Kidney epithelial cell (primary cell): ENCODE measurements around the gene ITK. TPM values are rescaled to one million over a fixed set of nuclear protein-coding genes. Genes with fewer than 3 reads are reported as not detected.

Experiments used
- DNase-seq: peaks from one replicate; pipeline ENCODE4 v3.0.0-alpha.2; 2010; ENCODE audit warnings: low read depth
- H3K27me3 ChIP-seq: 2 replicates; pipeline ENCODE4 v1.6.0; 2011; ENCODE audit warnings: low read length; ENCODE audit not compliant: control insufficient read depth, insufficient read depth
- H3K36me3 ChIP-seq: 2 replicates; pipeline ENCODE4 v1.5.1; 2011; ENCODE audit warnings: low read length; ENCODE audit not compliant: control insufficient read depth, insufficient read depth
- H3K4me3 ChIP-seq: 2 replicates; pipeline ENCODE4 v1.5.1; 2011; ENCODE audit warnings: low read depth, mild to moderate bottlenecking, control low read depth, low read length
- total RNA-seq: library from RNA; depleted of rRNA; stranded (reverse); fragments of >200 nt; gene quantifications from 2 replicates; pipeline ENCODE4 v1.2.3, GENCODE V29; 2015
- TF ChIP-seq, protein P1 (sequence below): IDR thresholded peaks from 2 replicates; pipeline ENCODE4 v1.5.1; 2011; ENCODE audit warnings: mild to moderate bottlenecking, moderate library complexity, low read length, control low read depth, inconsistent platforms; ENCODE audit not compliant: insufficient read depth, poor library complexity, severe bottlenecking

The ITK gene
- total RNA-seq, 1 donor from 2014 or later: not detected

DNA sequence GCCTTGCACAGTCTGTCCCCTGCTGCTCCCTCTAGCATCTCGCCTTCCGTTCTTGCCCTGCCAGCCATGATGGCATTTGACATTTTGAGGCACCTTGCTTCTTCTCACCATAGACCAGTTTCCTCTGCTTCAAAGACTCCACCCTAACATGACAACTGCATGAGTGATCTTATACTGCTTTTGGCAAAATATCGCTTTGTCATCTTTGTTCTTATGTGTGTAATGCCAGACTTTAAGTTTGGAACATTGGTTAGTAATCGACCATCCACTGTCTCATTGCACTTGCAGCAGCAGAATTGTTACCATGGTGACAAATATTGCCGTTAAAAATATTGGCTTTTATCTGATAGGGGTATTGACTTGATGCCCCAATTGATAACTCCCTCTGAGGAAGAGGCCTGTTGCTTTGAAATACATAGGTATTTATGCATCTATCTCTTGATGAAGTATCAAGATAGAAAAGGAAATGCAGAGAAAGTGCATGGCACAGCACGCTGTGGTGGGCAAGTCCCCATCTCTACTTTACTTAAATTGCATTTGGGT is 21.4 kb upstream of the ITK start:
- TF ChIP-seq, protein P1, sequence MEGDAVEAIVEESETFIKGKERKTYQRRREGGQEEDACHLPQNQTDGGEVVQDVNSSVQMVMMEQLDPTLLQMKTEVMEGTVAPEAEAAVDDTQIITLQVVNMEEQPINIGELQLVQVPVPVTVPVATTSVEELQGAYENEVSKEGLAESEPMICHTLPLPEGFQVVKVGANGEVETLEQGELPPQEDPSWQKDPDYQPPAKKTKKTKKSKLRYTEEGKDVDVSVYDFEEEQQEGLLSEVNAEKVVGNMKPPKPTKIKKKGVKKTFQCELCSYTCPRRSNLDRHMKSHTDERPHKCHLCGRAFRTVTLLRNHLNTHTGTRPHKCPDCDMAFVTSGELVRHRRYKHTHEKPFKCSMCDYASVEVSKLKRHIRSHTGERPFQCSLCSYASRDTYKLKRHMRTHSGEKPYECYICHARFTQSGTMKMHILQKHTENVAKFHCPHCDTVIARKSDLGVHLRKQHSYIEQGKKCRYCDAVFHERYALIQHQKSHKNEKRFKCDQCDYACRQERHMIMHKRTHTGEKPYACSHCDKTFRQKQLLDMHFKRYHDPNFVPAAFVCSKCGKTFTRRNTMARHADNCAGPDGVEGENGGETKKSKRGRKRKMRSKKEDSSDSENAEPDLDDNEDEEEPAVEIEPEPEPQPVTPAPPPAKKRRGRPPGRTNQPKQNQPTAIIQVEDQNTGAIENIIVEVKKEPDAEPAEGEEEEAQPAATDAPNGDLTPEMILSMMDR: no peak

DNA sequence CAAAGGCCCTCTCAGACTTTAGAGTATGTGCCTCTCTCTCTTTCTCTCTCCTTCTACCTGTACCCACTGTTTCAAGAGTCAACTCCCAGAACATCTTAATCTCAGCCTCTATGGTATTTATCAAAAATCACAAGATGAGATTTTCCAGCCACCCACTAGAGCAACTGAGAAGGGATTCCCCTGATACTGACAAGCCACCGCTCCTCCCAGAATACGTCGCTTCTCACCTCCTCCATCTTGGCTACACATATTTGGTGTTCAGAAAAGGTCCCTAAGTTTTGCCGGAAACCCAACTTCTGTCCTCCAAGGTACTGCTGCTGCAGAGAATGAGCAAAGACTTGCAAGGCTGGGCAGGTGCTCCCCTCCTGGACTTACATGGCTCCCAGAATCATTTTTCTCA is 20.6 kb upstream of the ITK start:
- H3K4me3 ChIP-seq: no peak overlapping the region
- no peaks in the 10 kb centered on the region for H3K27me3 ChIP-seq
- TF ChIP-seq, protein P1: no peak
- DNase-seq: no peak
- no peaks in the 10 kb centered on the region for H3K36me3 ChIP-seq

More for the DNA sequence above, 21.4 kb upstream of the ITK start:
- no peak for DNase-seq
- no peak overlapping the region for H3K4me3 ChIP-seq
- H3K36me3 ChIP-seq: no peaks in the 10 kb centered on the region
- H3K27me3 ChIP-seq: no peaks in the 10 kb centered on the region

DNA sequence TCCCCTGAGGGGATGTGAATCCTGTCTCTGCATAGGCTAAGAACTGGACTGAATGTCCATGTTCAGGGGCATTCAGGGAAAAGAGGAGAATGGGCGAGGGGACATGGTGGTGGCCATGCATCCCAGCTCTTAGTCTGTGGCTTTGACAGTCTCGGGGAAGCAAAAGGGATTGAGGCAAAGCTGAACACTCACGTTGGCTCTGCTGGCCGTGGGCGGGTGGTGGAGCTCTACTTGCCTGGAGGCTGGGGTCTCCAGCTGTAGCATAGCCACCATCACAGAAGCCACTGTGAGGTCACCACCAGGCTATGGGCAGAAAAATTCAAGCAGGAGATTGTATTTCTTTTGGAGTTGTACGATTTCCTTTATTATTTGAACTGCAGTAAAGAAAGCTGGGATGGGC is 18.6 kb upstream of the ITK start:
- no peaks in the 10 kb centered on the region for H3K27me3 ChIP-seq
- TF ChIP-seq, protein P1: no peak
- no peaks in the 10 kb centered on the region for H3K36me3 ChIP-seq
- no peak overlapping the region for H3K4me3 ChIP-seq
- no peak for DNase-seq

DNA sequence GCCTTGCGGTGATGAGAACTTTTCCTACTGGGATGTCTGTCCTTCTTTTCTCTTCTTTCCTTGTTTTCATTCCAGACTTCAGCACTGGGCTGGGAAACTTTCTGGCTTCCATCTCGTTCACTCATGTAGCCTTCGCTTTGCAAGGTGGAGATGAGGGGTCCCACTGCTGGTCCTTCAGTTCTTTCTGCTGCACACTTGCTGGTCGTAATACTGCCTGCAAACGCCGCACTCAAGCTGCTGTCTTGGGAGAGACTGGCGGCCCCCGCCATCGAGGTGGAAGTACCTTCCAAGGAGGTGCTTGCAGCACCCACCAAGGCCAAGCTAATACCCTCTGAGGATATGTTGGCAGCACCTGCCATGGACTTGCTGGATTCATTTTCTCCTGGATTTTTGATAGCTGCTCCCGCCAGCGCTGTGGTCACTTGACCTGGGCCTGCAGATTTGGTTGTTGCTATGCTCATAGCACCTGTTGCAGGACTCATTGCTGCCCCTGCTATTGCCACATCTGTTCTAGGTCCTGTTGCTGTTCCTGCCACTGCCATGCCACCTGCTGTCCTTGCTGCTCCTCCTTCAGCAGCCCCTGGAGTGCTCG is 17.6 kb upstream of the ITK start:
- no peaks in the 10 kb centered on the region for H3K27me3 ChIP-seq
- TF ChIP-seq, protein P1: no peak
- DNase-seq: no peak
- H3K4me3 ChIP-seq: no peak overlapping the region
- H3K36me3 ChIP-seq: no peaks in the 10 kb centered on the region

DNA sequence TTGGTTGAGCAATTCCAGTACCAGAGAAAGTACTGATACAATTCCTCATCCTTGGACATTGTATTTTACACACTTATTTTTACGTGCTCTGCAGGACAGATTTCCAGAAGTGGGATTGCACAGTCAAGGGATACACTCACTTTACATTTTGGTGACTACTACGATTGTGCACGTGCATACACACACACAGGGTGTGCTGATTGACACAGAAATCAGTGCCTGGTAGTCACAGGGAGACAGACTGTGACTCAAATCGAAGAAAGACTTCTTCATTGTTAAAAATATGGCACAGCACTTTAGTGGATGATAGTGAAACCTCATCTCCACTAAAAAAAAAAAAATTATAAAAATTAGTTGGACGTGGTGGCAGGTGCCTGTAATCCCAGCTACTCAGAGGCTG is 16.1 kb upstream of the ITK start:
- TF ChIP-seq, protein P1: no peak
- no peaks in the 10 kb centered on the region for H3K27me3 ChIP-seq

DNA sequence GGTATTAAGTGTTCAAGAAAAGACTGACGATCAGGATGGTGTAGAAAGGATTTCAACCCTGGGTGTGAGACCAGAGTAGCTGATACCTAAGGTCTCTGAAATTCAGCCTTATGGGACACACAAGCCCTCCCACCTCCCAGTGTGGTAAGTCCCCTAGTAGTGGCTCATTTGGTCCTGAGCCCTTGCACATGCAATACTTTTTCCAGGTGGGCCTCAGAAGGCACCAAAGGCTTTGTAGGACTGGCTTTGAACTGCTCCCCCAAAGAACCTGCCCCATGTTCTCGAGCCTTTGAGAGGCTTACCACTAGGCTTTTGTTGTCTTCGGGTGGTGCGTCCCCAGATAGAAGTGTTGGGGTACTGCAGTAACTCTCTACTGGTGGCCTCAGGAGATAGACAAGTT is 15.4 kb upstream of the ITK start:
- TF ChIP-seq, protein P1: no peak
- Histone ChIP-seq H3K4me3 (no peak overlapping the region), H3K36me3 (no peaks in the 10 kb centered on the region), H3K27me3 (no peaks in the 10 kb centered on the region)
- no peak for DNase-seq

More for the DNA sequence above, 16.1 kb upstream of the ITK start:
- H3K4me3 ChIP-seq: no peak overlapping the region
- no peaks in the 10 kb centered on the region for H3K36me3 ChIP-seq
- DNase-seq: no peak
